ENCODE results near the gene INTS4.
"Not testable (repeated sequence)": the region's sequence is repeated elsewhere in the genome, so short reads cannot be mapped to it uniquely, and the experiment has no call there.

GRCh38 chr11:77917713-77918112 is 76.8 kb downstream of the INTS4 start:
- not testable (repeated sequence) for TF ChIP-seq CTCF, POLR2A, EP300 (IDR thresholded peaks at IDR 0.05)
